Endothelial cell (in vitro differentiated cells): Measurements from ENCODE around the gene KIAA0930. TPM values are rescaled to one million over a fixed set of nuclear protein-coding genes. Genes with fewer than 3 reads are reported as not detected.

Source experiments
- DNase-seq: peaks from one replicate; pipeline ENCODE4 v3.0.0; 2021; ENCODE audit warnings: low spot score
- H3K27ac Mint-ChIP-seq: one replicate; pipeline ENCODE4 v1.8.0; 2021; ENCODE audit warnings: mixed read lengths, inconsistent platforms; ENCODE audit not compliant: unreplicated experiment
- H3K27me3 Mint-ChIP-seq: one replicate; pipeline ENCODE4 v1.8.0; 2021; ENCODE audit warnings: mild to moderate bottlenecking, moderate library complexity, mixed read lengths, inconsistent platforms; ENCODE audit not compliant: unreplicated experiment
- H3K36me3 Mint-ChIP-seq: one replicate; pipeline ENCODE4 v1.8.0; 2021; ENCODE audit warnings: mild to moderate bottlenecking, low read depth, mixed read lengths, inconsistent platforms; ENCODE audit not compliant: unreplicated experiment
- H3K4me1 Mint-ChIP-seq: one replicate; pipeline ENCODE4 v1.8.0; 2021; ENCODE audit warnings: mild to moderate bottlenecking, mixed read lengths, inconsistent platforms; ENCODE audit not compliant: unreplicated experiment
- H3K4me3 Mint-ChIP-seq: one replicate; pipeline ENCODE4 v1.8.0; 2021; ENCODE audit warnings: mild to moderate bottlenecking, mixed read lengths, inconsistent platforms; ENCODE audit not compliant: unreplicated experiment
- H3K9me3 Mint-ChIP-seq: one replicate; pipeline ENCODE4 v1.8.0; 2021; ENCODE audit warnings: mixed read lengths, inconsistent platforms; ENCODE audit not compliant: unreplicated experiment
- CTCF ChIP-seq: fragments of 200-600 bp; sonication (generic); IDR thresholded peaks from one replicate; pipeline ENCODE4 v1.5.0; 2021; ENCODE audit warnings: antibody characterized with exemption; ENCODE audit not compliant: unreplicated experiment
- total RNA-seq: library from RNA; stranded (reverse); fragmentation: NEBNext Ultra II Directional; extraction: Animal tissue kit (Norgen Biotek cat#: 25700); gene quantifications from one replicate; pipeline ENCODE4 v1.2.1, GENCODE V29; 2021; ENCODE audit not compliant: unreplicated experiment

The KIAA0930 gene
- total RNA-seq, 1 donor from 2014 or later = 18.7 TPM

DNA sequence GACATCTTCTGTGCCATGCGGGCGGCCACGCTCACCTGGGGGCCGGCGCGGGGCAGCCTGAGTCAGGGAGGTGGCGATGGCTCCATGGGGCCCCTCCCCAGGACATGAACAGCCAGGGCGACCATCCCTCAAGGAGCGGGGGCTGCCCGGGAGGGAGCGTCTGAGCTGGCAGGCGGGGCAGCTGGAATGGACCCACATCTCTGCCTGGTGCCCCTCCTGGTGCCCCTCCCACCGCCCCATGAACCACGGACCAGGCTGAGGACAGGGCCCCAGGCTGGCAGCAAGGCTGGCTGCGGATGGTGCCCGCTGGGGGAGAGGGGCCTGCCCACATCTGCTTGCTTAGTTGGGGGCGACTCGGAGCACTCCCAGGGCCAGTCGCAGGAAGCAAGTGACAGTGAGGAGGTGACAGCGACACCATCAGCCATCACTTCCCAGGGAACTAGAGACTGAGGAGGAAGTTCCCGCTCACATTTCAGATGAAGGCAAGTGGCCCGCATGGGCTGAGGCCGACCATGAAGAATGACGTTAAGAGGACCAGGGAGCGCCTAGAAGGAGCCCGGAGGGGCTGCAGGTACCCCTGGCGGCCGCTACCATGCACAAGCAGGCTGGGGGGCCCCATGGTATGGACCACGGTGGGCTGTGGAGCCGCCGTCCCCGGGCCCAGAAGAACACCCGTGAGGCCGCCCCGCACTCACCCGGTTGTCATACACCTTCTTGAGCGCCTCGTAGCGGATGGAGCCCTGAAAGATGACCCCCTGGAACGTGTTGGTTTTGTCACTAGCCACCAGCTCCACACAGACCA, 37.3 kb downstream of the KIAA0930 start:
- Mint-ChIP-seq H3K27me3 (peaks cover 2% of the 10 kb centered on the region), H3K36me3 (peaks cover 15% of the 10 kb centered on the region), H3K4me1 (no peaks in the 10 kb centered on the region), H3K4me3 (no peak overlapping the region), H3K9me3 (no peaks in the 10 kb centered on the region), H3K27ac (no peak overlapping the region)
- TF ChIP-seq CTCF = no peak
- DNase-seq = no peak

- Mint-ChIP-seq H3K9me3 (no peaks in the 10 kb centered on the region), H3K27ac (no peak overlapping the region), H3K36me3 (peaks cover 15% of the 10 kb centered on the region)
Measured at GRCh38 chr22:45202333-45203149, 38.2 kb downstream of the KIAA0930 start.

GRCh38 chr22:45201678-45202332, 38.9 kb downstream of the KIAA0930 start:
- peaks cover 15% of the 10 kb centered on the region for H3K36me3 Mint-ChIP-seq
- H3K27ac Mint-ChIP-seq = no peak overlapping the region
- no peak for TF ChIP-seq CTCF
- peak overlapping the region; percentile 8 for H3K4me3 Mint-ChIP-seq
- no peaks in the 10 kb centered on the region for H3K9me3 Mint-ChIP-seq
- peaks cover 2% of the 10 kb centered on the region for H3K27me3 Mint-ChIP-seq
- no peak for DNase-seq
- no peaks in the 10 kb centered on the region for H3K4me1 Mint-ChIP-seq

More at GRCh38 chr22:45202333-45203149, 38.2 kb downstream of the KIAA0930 start:
- TF ChIP-seq CTCF = no peak
- no peaks in the 10 kb centered on the region for H3K4me1 Mint-ChIP-seq
- no peak overlapping the region for H3K4me3 Mint-ChIP-seq
- peaks cover 2% of the 10 kb centered on the region for H3K27me3 Mint-ChIP-seq
- no peak for DNase-seq

- peaks cover 11% of the 10 kb centered on the region for H3K36me3 Mint-ChIP-seq
- TF ChIP-seq CTCF = no peak
- H3K4me3 Mint-ChIP-seq = no peak overlapping the region
- H3K9me3 Mint-ChIP-seq = no peaks in the 10 kb centered on the region
- H3K4me1 Mint-ChIP-seq = no peaks in the 10 kb centered on the region
- H3K27me3 Mint-ChIP-seq = peaks cover 2% of the 10 kb centered on the region
- no peak for DNase-seq
- H3K27ac Mint-ChIP-seq = no peak overlapping the region
Measured at GRCh38 chr22:45200860-45201511, 39.7 kb downstream of the KIAA0930 start.
